Measurements from ENCODE around the gene KDM8.
"Not testable (repeated sequence)": the region's sequence is repeated elsewhere in the genome, so short reads cannot be mapped to it uniquely, and the experiment has no call there.

The KDM8 gene

DNA sequence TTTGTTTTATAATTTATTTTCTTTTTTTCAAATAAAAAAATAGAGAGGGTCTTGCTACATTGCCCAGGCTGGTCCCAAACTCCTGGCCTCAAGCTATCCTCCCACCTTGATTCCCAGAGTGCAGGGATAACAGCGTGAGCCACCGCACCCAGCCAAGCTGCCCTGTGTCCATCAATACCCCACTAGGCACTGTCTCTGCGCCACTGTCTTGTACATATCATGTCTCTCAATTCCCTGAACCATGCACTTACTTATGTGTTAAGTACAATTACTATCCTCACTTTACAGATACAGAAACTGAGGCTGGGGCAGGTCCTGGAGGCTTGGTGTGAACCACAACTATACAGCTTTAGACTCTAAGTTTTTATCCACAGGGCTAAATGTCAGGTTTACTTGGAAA, 53.5 kb downstream of the KDM8 start:
- Histone ChIP-seq H4K8ac (ENCODE audit: low read depth, low read length) (no peak overlapping the region), H2AK5ac (ENCODE audit: low read length) (no peak overlapping the region), H3K9ac (ENCODE audit: low read length) (no peak overlapping the region), H3K79me2 (ENCODE audit: control insufficient read depth, insufficient read depth, low read length) (no peaks in the 10 kb centered on the region), H3K27ac (ENCODE audit: low read depth, low read length) (no peak overlapping the region), H3K4me1 (ENCODE audit: control insufficient read depth, low read depth, low read length) (no peaks in the 10 kb centered on the region), H2BK5ac (ENCODE audit: low read length) (no peak overlapping the region), H3K79me1 (ENCODE audit: low read length) (no peaks in the 10 kb centered on the region), H4K5ac (ENCODE audit: low read length) (no peak overlapping the region), H2BK15ac (replicated peaks; ENCODE audit: low read depth) (no peak overlapping the region), H3K23ac (ENCODE audit: low read length) (no peak overlapping the region), H3K4ac (ENCODE audit: low read depth, low read length) (no peak overlapping the region), H3K56ac (ENCODE audit: low read length) (no peak overlapping the region), H3K36me3 (ENCODE audit: control insufficient read depth, insufficient read depth, low read length) (no peaks in the 10 kb centered on the region), H3K4me2 (ENCODE audit: low read length) (no peak overlapping the region), H3K18ac (ENCODE audit: low read length) (no peak overlapping the region), H3K27me3 (ENCODE audit: insufficient read depth, low read length, poor library complexity) (no peaks in the 10 kb centered on the region), H3K4me3 (ENCODE audit: low read length) (no peak overlapping the region), H2BK120ac (ENCODE audit: low read depth, low read length) (no peak overlapping the region)
- no CpG with 5 or more reads among the region's 3 CpGs for WGBS (ENCODE audit: extremely low coverage, insufficient coverage, low lambda C conversion rate)
- no peak for DNase-seq

DNA sequence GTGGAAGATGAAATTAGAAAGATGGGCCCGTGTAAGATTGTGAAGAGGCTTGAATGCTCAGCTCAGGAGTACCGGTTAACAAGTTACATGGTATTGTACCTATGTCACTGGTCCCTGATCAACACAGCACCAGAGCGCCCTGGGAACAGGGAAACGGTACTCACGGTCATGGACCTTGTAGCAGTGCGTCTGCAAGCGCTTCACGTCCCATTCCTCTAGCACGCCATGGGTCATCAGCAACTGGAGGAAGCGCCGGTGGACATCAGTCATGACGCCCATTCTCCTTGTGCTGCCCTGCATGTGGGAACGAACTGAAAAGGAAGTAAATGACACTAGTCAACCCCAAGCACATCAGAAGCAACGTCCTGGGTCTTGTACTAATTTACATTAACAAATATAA, 53.9 kb downstream of the KDM8 start:
- no peak overlapping the region for H2BK120ac ChIP-seq (ENCODE audit: low read depth, low read length)
- WGBS (ENCODE audit: extremely low coverage, insufficient coverage, low lambda C conversion rate) = no CpG with 5 or more reads among the region's 14 CpGs
- H3K9ac ChIP-seq (ENCODE audit: low read length) = no peak overlapping the region
- no peak overlapping the region for H3K56ac ChIP-seq (ENCODE audit: low read length)
- no peak overlapping the region for H3K23ac ChIP-seq (ENCODE audit: low read length)
- no peak overlapping the region for H3K18ac ChIP-seq (ENCODE audit: low read length)
- H4K5ac ChIP-seq (ENCODE audit: low read length) = no peak overlapping the region
- H2BK5ac ChIP-seq (ENCODE audit: low read length) = no peak overlapping the region
- no peak overlapping the region for H3K4me3 ChIP-seq (ENCODE audit: low read length)
- H3K4ac ChIP-seq (ENCODE audit: low read depth, low read length) = no peak overlapping the region
- no peak for DNase-seq
- no peaks in the 10 kb centered on the region for H3K36me3 ChIP-seq (ENCODE audit: control insufficient read depth, insufficient read depth, low read length)
- H2AK5ac ChIP-seq (ENCODE audit: low read length) = no peak overlapping the region
- no peak overlapping the region for H3K27ac ChIP-seq (ENCODE audit: low read depth, low read length)
- no peak overlapping the region for H2BK15ac ChIP-seq (replicated peaks; ENCODE audit: low read depth)
- H3K79me1 ChIP-seq (ENCODE audit: low read length) = no peaks in the 10 kb centered on the region
- H3K27me3 ChIP-seq (ENCODE audit: insufficient read depth, low read length, poor library complexity) = no peaks in the 10 kb centered on the region
- no peaks in the 10 kb centered on the region for H3K4me1 ChIP-seq (ENCODE audit: control insufficient read depth, low read depth, low read length)
- no peak overlapping the region for H3K4me2 ChIP-seq (ENCODE audit: low read length)
- no peak overlapping the region for H4K8ac ChIP-seq (ENCODE audit: low read depth, low read length)
- no peaks in the 10 kb centered on the region for H3K79me2 ChIP-seq (ENCODE audit: control insufficient read depth, insufficient read depth, low read length)

DNA sequence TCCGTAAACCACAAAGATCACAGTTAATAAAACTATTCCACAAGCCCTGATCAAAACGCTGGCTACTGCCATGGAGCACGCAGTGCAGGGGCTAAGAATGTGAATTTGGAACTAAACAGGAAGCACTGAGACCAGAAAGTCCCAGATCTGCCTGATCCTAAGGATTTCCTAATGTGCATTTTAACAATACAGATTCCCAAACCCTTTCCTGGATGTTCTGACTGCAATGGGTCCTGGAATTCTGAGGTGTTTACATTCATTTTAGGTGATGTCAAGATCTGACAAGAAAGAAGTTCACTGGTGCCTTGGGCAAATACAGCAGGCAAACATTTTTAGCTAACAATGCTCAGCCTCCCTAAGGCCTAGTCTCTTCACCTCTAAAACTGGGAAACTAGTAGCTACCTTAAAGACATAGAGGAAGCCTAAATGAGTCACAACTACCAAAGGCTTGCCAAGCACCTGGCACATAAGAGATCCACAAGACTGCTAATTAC, 55.0 kb downstream of the KDM8 start:
- no peak overlapping the region for H3K18ac ChIP-seq (ENCODE audit: low read length)
- H3K36me3 ChIP-seq (ENCODE audit: control insufficient read depth, insufficient read depth, low read length) = no peaks in the 10 kb centered on the region
- peak; percentile 77 for DNase-seq
- H2BK120ac ChIP-seq (ENCODE audit: low read depth, low read length) = no peak overlapping the region
- no peaks in the 10 kb centered on the region for H3K4me1 ChIP-seq (ENCODE audit: control insufficient read depth, low read depth, low read length)
- H2AK5ac ChIP-seq (ENCODE audit: low read length) = no peak overlapping the region
- no peaks in the 10 kb centered on the region for H3K79me2 ChIP-seq (ENCODE audit: control insufficient read depth, insufficient read depth, low read length)
- no peak overlapping the region for H3K23ac ChIP-seq (ENCODE audit: low read length)
- H2BK15ac ChIP-seq (replicated peaks; ENCODE audit: low read depth) = no peak overlapping the region
- H3K27ac ChIP-seq (ENCODE audit: low read depth, low read length) = no peak overlapping the region
- WGBS (ENCODE audit: extremely low coverage, insufficient coverage, low lambda C conversion rate) = no CpG with 5 or more reads among the region's 3 CpGs
- no peak overlapping the region for H2BK5ac ChIP-seq (ENCODE audit: low read length)
- H4K8ac ChIP-seq (ENCODE audit: low read depth, low read length) = no peak overlapping the region
- no peak overlapping the region for H4K5ac ChIP-seq (ENCODE audit: low read length)
- H3K79me1 ChIP-seq (ENCODE audit: low read length) = no peaks in the 10 kb centered on the region
- no peak overlapping the region for H3K56ac ChIP-seq (ENCODE audit: low read length)
- H3K4me2 ChIP-seq (ENCODE audit: low read length) = no peak overlapping the region
- H3K9ac ChIP-seq (ENCODE audit: low read length) = no peak overlapping the region
- H3K4me3 ChIP-seq (ENCODE audit: low read length) = no peak overlapping the region
- no peaks in the 10 kb centered on the region for H3K27me3 ChIP-seq (ENCODE audit: insufficient read depth, low read length, poor library complexity)
- no peak overlapping the region for H3K4ac ChIP-seq (ENCODE audit: low read depth, low read length)

DNA sequence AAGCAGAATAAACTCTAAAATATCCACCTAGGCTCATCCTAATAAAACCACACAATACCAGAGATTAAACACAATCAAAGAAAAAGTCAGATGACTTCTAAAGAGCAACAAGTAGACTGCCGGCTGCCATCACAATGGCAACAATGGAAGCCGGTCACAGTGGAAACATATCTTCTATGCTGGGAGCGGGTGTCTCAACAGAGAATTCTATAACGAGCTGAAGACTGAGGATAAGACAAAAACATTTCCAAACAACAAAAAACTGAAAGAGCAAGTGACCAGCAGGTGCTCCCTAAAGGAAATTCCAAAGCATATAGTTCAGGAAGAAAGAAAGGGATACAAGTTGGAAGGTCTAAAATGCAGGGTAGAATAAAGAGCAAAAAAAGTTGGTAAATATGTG, 56.4 kb downstream of the KDM8 start:
- H3K27ac ChIP-seq (ENCODE audit: low read depth, low read length) = no peak overlapping the region
- no peaks in the 10 kb centered on the region for H3K79me1 ChIP-seq (ENCODE audit: low read length)
- no peak overlapping the region for H3K18ac ChIP-seq (ENCODE audit: low read length)
- H3K4me1 ChIP-seq (ENCODE audit: control insufficient read depth, low read depth, low read length) = no peaks in the 10 kb centered on the region
- H2AK5ac ChIP-seq (ENCODE audit: low read length) = no peak overlapping the region
- WGBS (ENCODE audit: extremely low coverage, insufficient coverage, low lambda C conversion rate) = no CpG with 5 or more reads among the region's 4 CpGs
- H3K9ac ChIP-seq (ENCODE audit: low read length) = no peak overlapping the region
- H2BK120ac ChIP-seq (ENCODE audit: low read depth, low read length) = no peak overlapping the region
- no peaks in the 10 kb centered on the region for H3K36me3 ChIP-seq (ENCODE audit: control insufficient read depth, insufficient read depth, low read length)
- no peak overlapping the region for H3K56ac ChIP-seq (ENCODE audit: low read length)
- H3K4ac ChIP-seq (ENCODE audit: low read depth, low read length) = no peak overlapping the region
- no peak for DNase-seq
- H3K4me2 ChIP-seq (ENCODE audit: low read length) = no peak overlapping the region
- no peak overlapping the region for H4K8ac ChIP-seq (ENCODE audit: low read depth, low read length)
- H3K23ac ChIP-seq (ENCODE audit: low read length) = no peak overlapping the region
- H3K27me3 ChIP-seq (ENCODE audit: insufficient read depth, low read length, poor library complexity) = no peaks in the 10 kb centered on the region
- H3K4me3 ChIP-seq (ENCODE audit: low read length) = no peak overlapping the region
- no peaks in the 10 kb centered on the region for H3K79me2 ChIP-seq (ENCODE audit: control insufficient read depth, insufficient read depth, low read length)
- no peak overlapping the region for H4K5ac ChIP-seq (ENCODE audit: low read length)
- H2BK15ac ChIP-seq (replicated peaks; ENCODE audit: low read depth) = no peak overlapping the region
- no peak overlapping the region for H2BK5ac ChIP-seq (ENCODE audit: low read length)

DNA sequence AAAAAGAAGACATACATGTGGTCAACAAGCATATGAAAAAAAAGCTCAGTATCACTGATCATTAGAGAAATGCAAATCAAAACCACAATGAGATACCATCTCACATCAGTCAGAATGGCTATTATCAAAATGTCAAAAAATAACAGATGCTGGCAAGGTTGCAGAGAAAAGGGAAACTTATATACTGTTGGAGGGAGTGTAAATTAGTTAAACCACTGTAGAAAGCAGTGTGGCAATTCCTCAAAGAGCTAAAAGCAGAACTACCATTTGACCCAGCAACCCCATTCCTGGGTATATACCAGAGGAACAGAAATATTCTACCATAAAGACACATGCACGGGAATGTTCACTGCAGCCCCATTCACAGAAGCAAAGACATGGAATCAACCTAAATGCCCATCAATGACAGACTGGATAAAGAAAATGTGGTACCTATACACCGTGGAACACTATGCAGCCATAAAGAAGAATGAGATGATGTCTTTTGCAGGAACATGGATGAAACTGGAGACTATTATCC, 59.6 kb downstream of the KDM8 start:
- H2BK15ac ChIP-seq (replicated peaks; ENCODE audit: low read depth); H2BK5ac ChIP-seq (ENCODE audit: low read length); H2AK5ac ChIP-seq (ENCODE audit: low read length); H3K27ac ChIP-seq (ENCODE audit: low read depth, low read length); H3K79me1 ChIP-seq (ENCODE audit: low read length); H3K4me3 ChIP-seq (ENCODE audit: low read length); H4K5ac ChIP-seq (ENCODE audit: low read length); H3K36me3 ChIP-seq (ENCODE audit: control insufficient read depth, insufficient read depth, low read length); H3K79me2 ChIP-seq (ENCODE audit: control insufficient read depth, insufficient read depth, low read length); H3K4me1 ChIP-seq (ENCODE audit: control insufficient read depth, low read depth, low read length); H3K56ac ChIP-seq (ENCODE audit: low read length); DNase-seq; H2BK120ac ChIP-seq (ENCODE audit: low read depth, low read length); H4K8ac ChIP-seq (ENCODE audit: low read depth, low read length); H3K18ac ChIP-seq (ENCODE audit: low read length); H3K9ac ChIP-seq (ENCODE audit: low read length); H3K4me2 ChIP-seq (ENCODE audit: low read length); H3K27me3 ChIP-seq (ENCODE audit: insufficient read depth, low read length, poor library complexity); H3K23ac ChIP-seq (ENCODE audit: low read length); H3K4ac ChIP-seq (ENCODE audit: low read depth, low read length): not testable (repeated sequence)
- whole genome bisulfite sequencing (ENCODE audit: extremely low coverage, insufficient coverage, low lambda C conversion rate) = no CpG with 5 or more reads among the region's 2 CpGs

DNA sequence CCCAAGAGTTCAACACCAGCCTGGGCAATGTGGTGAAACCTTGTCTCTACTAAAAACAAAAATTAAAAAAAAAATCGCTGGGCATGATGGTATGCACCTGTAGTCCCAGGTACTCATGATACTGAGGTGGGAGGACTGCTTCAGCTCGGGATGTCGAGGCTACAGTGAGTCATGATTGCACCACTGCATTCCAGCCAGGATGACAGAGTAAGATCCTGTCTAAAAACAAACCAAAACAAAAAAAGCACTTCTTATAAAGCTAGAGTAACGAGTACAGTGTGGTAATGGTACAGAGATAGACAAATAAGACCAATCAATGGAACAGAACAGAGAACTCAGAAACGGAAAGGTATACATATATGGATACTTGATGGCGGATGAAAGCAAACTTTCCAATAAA, 60.8 kb downstream of the KDM8 start:
- no peaks in the 10 kb centered on the region for H3K79me1 ChIP-seq (ENCODE audit: low read length)
- H3K4me2 ChIP-seq (ENCODE audit: low read length) = no peak overlapping the region
- H3K23ac ChIP-seq (ENCODE audit: low read length) = no peak overlapping the region
- H2AK5ac ChIP-seq (ENCODE audit: low read length) = no peak overlapping the region
- H3K18ac ChIP-seq (ENCODE audit: low read length) = no peak overlapping the region
- H2BK120ac ChIP-seq (ENCODE audit: low read depth, low read length) = no peak overlapping the region
- H2BK15ac ChIP-seq (replicated peaks; ENCODE audit: low read depth) = no peak overlapping the region
- no peaks in the 10 kb centered on the region for H3K27me3 ChIP-seq (ENCODE audit: insufficient read depth, low read length, poor library complexity)
- peak; percentile 60 for DNase-seq
- H4K8ac ChIP-seq (ENCODE audit: low read depth, low read length) = no peak overlapping the region
- H3K4me1 ChIP-seq (ENCODE audit: control insufficient read depth, low read depth, low read length) = peaks cover 2% of the 10 kb centered on the region
- no peak overlapping the region for H3K56ac ChIP-seq (ENCODE audit: low read length)
- no peak overlapping the region for H3K27ac ChIP-seq (ENCODE audit: low read depth, low read length)
- no peak overlapping the region for H3K4ac ChIP-seq (ENCODE audit: low read depth, low read length)
- no peak overlapping the region for H2BK5ac ChIP-seq (ENCODE audit: low read length)
- no peak overlapping the region for H3K4me3 ChIP-seq (ENCODE audit: low read length)
- H3K36me3 ChIP-seq (ENCODE audit: control insufficient read depth, insufficient read depth, low read length) = no peaks in the 10 kb centered on the region
- H4K5ac ChIP-seq (ENCODE audit: low read length) = no peak overlapping the region
- H3K79me2 ChIP-seq (ENCODE audit: control insufficient read depth, insufficient read depth, low read length) = no peaks in the 10 kb centered on the region
- no CpG with 5 or more reads among the region's 6 CpGs for WGBS (ENCODE audit: extremely low coverage, insufficient coverage, low lambda C conversion rate)
- no peak overlapping the region for H3K9ac ChIP-seq (ENCODE audit: low read length)
